ENCODE measurements around the gene USP20. TPM values are rescaled to one million over a fixed set of nuclear protein-coding genes. Genes with fewer than 3 reads are reported as not detected.
A peak's percentile ranks its signal among the peaks of the same experiment; 100 is the strongest.

Gene USP20
- total and polyA plus RNA-seq, 10 of the 15 experiments (the other 5 are each of a cell fraction or from before 2014, with no cell fraction given) = 0.66 to 23.3 (median 11.0) TPM

GRCh38 chr9:129884220-129885017 lies 49.2 kb downstream of the USP20 start:
- intact Hi-C loops (cut with micrococcal nuclease; ENCODE audit: unreplicated experiment) = loop anchor here (1.0 to 5.0 kb wide), 3 partner anchors 49 to 213 kb away; partner anchors contain the start of genes C9orf78 and USP20
- Histone ChIP-seq H3K9ac (ENCODE audit: control insufficient read depth, insufficient read depth, low read length) (peak overlapping the region; percentile 90), H4K20me1 (ENCODE audit: control insufficient read depth, insufficient read depth) (no peaks in the 10 kb centered on the region; the same call in 1 of the 2 replicates), H3K27ac (ENCODE audit: control insufficient read depth, insufficient read depth) (peak overlapping the region; percentile 96), H3K27me3 (replicated peaks in 1 of 2; ENCODE audit: control insufficient read depth in 2 of 2, insufficient read depth in 2 of 2, low read length in 1 of 2) (no peaks in the 10 kb centered on the region), H3K4me3 (peak overlapping the region; percentile 74), H3K4me2 (ENCODE audit: control insufficient read depth, insufficient read depth) (peak overlapping the region; percentile 100), H3K9me3 (replicated peaks; ENCODE audit: control insufficient read depth, insufficient read depth, low read length) (no peaks in the 10 kb centered on the region), H3K36me3 (ENCODE audit: control insufficient read depth in 2 of 2, insufficient read depth in 2 of 2, low read length in 1 of 2) (peaks cover 0 to 3% of the 10 kb centered on the region in 2 experiments; a peak in 2 of 4 replicates), H3K79me2 (ENCODE audit: control insufficient read depth, insufficient read depth, low read length) (peaks cover 38% of the 10 kb centered on the region), H2AFZ (ENCODE audit: control insufficient read depth, low read depth, low read length) (no peak overlapping the region), H3K4me1 (ENCODE audit: control insufficient read depth, insufficient read depth, low read length) (peaks cover 50% of the 10 kb centered on the region)
- ChIA-PET CTCF (interaction anchor here (0.7 to 2.8 kb wide), 16 partner anchors 11 to 352 kb away, joined by 3 to 19 read pairs (median 6); no protein-coding TSS in a partner anchor), POLR2A (interaction anchor here (0.7 to 5.2 kb wide), 6 partner anchors 49 to 160 kb away, joined by 3 to 79 read pairs (median 4); partner anchors contain the start of gene C9orf78), RAD21 (ENCODE audit: unreplicated experiment) (interaction anchor here (1.3 to 5.4 kb wide), 7 partner anchors 49 to 215 kb away, joined by 3 to 89 read pairs (median 18); no protein-coding TSS in a partner anchor), SMC1A (ENCODE audit: uncharacterized antibody, unreplicated experiment) (interaction anchor here (0.8 to 3.1 kb wide), 16 partner anchors 13 to 244 kb away, joined by 3 to 29 read pairs (median 4); partner anchors contain the start of gene C9orf78)
- DNase-seq (ENCODE audit: low read depth, low spot score) = peak; percentile 83
- TSS peak; percentile 58 for BruUV-seq (replicated peaks)
- FAIRE-seq = peak; percentile 99
- ATAC-seq = peak; percentile 64
- in situ Hi-C loops (cut with MboI) = loop anchor here (5.0 kb wide), 2 partner anchors 108 to 158 kb away; partner anchors contain the start of gene FNBP1
- under 1% methylated on average over 24 of the region's 24 CpGs for whole genome bisulfite sequencing (ENCODE audit: insufficient coverage, insufficient replicate concordance, low lambda C conversion rate, missing lambda C conversion rate)
- TF ChIP-seq POLR2AphosphoS5 (IDR thresholded peaks at IDR 0.05; ENCODE audit: low read length) = peak; percentile 76
- no peak for TF ChIP-seq FOXM1 (IDR thresholded peaks at IDR 0.05; ENCODE audit: low read depth, low read length)
- TF ChIP-seq HDAC2 (IDR thresholded peaks at IDR 0.05) = no peak
- TF ChIP-seq PKNOX1 (IDR thresholded peaks at IDR 0.05) = peak; percentile 92
- TF ChIP-seq ZBTB11 (CRISPR knock-in tag; IDR thresholded peaks at IDR 0.05) = no peak
- TF ChIP-seq BCL3 (IDR thresholded peaks at IDR 0.05; ENCODE audit: borderline replicate concordance, insufficient read depth, low read depth, low read length, poor library complexity, severe bottlenecking) = peak; percentile 58
- no peak for TF ChIP-seq ATF2 (IDR thresholded peaks at IDR 0.05; ENCODE audit: low read length)
- no peak for TF ChIP-seq BCLAF1 (IDR thresholded peaks at IDR 0.05)
- no peak for TF ChIP-seq SUZ12 (IDR thresholded peaks at IDR 0.05; ENCODE audit: unreplicated experiment)
- 0 out of 2 replicates have a peak, but pooled peaks have one; percentile 19 for TF ChIP-seq HDGF (IDR thresholded peaks at IDR 0.05)
- TF ChIP-seq RB1 (IDR thresholded peaks at IDR 0.05; ENCODE audit: borderline replicate concordance) = no peak
